Suprapubic skin (tissue), 3 donors: Measurements from ENCODE around the gene PTAR1.

ENCODE experiments used
- CTCF ChIP-seq, 2 donors: fragments of 200-600 bp in 1 of 2; fragments of 450-650 bp in 1 of 2; sonication (generic) in 1 of 2; IDR thresholded peaks; one replicate each; pipeline ENCODE4 v1.5.1; 2016 to 2019; ENCODE audit warnings: antibody characterized with exemption in 2 of 2, mild to moderate bottlenecking in 1 of 2, moderate library complexity in 1 of 2
- EP300 ChIP-seq: sonication (generic); formaldehyde crosslinking; IDR thresholded peaks from one replicate; pipeline ENCODE4 v1.6.1; 2017; ENCODE audit warnings: antibody characterized with exemption

GRCh38 chr9:69677931-69678330 lies 81.9 kb downstream of the PTAR1 start:
- TF ChIP-seq EP300 (no peak), CTCF (IDR thresholded peaks at IDR 0.05) (no peak)
